GM04503 (cell line): ENCODE data around the gene PRPF4.

Source experiments
- DNase-seq: peaks from one replicate; pipeline ENCODE4 v3.0.0-alpha.2; 2012; ENCODE audit warnings: low read depth

The PRPF4 gene

GRCh38 chr9:113311961-113312360 lies 36.5 kb downstream of the PRPF4 start:
- no peak for DNase-seq

- no peak for DNase-seq
These were observed 37.8 kb downstream of the PRPF4 start for GRCh38 chr9:113313261-113313660.

GRCh38 chr9:113315231-113315630 lies 39.8 kb downstream of the PRPF4 start:
- no peak for DNase-seq

- no peak for DNase-seq
These were observed 40.6 kb downstream of the PRPF4 start for GRCh38 chr9:113316030-113316429.

GRCh38 chr9:113317777-113318176 lies 42.3 kb downstream of the PRPF4 start:
- no peak for DNase-seq

- no peak for DNase-seq
These were observed 43.6 kb downstream of the PRPF4 start for GRCh38 chr9:113319054-113319453.

- DNase-seq = no peak
These were observed 44.6 kb downstream of the PRPF4 start for GRCh38 chr9:113320051-113320450.

GRCh38 chr9:113322671-113323070 lies 47.2 kb downstream of the PRPF4 start:
- no peak for DNase-seq

- no peak for DNase-seq
These were observed 50.8 kb downstream of the PRPF4 start for GRCh38 chr9:113326230-113326629.

GRCh38 chr9:113328045-113328782 lies 52.8 kb downstream of the PRPF4 start:
- DNase-seq = no peak

GRCh38 chr9:113331780-113332179 lies 56.3 kb downstream of the PRPF4 start:
- DNase-seq = no peak

- no peak for DNase-seq
These were observed 62.3 kb downstream of the PRPF4 start for GRCh38 chr9:113337714-113338113.

GRCh38 chr9:113340011-113340699 lies 64.7 kb downstream of the PRPF4 start, which contains the start of gene WDR31:
TSS of gene WDR31 (minus strand) at chr9:113340275. CDS start at chr9:113332022, 8,253 bp downstream.
- peak; percentile 47 for DNase-seq

- no peak for DNase-seq
These were observed 66.4 kb downstream of the PRPF4 start for GRCh38 chr9:113341712-113342410.
